Non-pigmented ciliary epithelial cell (primary cell): Measurements from ENCODE around the gene PRRC2A.

Experiments
- DNase-seq: peaks from one replicate; pipeline ENCODE4 v3.0.0-alpha.2; 2010; ENCODE audit warnings: low read depth

The PRRC2A gene

GRCh38 chr6:31624070-31624469, 3.6 kb downstream of the PRRC2A start:
- no peak for DNase-seq

- no peak for DNase-seq
Measured at GRCh38 chr6:31626952-31627351, 6.4 kb downstream of the PRRC2A start.

GRCh38 chr6:31627690-31628287, 7.3 kb downstream of the PRRC2A start:
- DNase-seq = no peak

GRCh38 chr6:31629014-31629413, 8.5 kb downstream of the PRRC2A start:
- no peak for DNase-seq

GRCh38 chr6:31630177-31630934, 9.8 kb downstream of the PRRC2A start:
- no peak for DNase-seq

GRCh38 chr6:31631209-31631608, 10.7 kb downstream of the PRRC2A start:
- no peak for DNase-seq

- DNase-seq = no peak
Measured at GRCh38 chr6:31631681-31632278, 11.3 kb downstream of the PRRC2A start.

- no peak for DNase-seq
Measured at GRCh38 chr6:31632279-31632946, 11.9 kb downstream of the PRRC2A start.

- no peak for DNase-seq
Measured at GRCh38 chr6:31633447-31633846, 12.9 kb downstream of the PRRC2A start.

GRCh38 chr6:31634131-31634530, 13.6 kb downstream of the PRRC2A start:
- DNase-seq = no peak

GRCh38 chr6:31634969-31635575, 14.6 kb downstream of the PRRC2A start:
- DNase-seq = no peak

GRCh38 chr6:31636698-31637596, 16.4 kb downstream of the PRRC2A start:
- no peak for DNase-seq

- DNase-seq = no peak
Measured at GRCh38 chr6:31639043-31639442, 18.5 kb downstream of the PRRC2A start.

- no peak for DNase-seq
Measured at GRCh38 chr6:31639449-31639861, 18.9 kb downstream of the PRRC2A start.

- no peak for DNase-seq
Measured at GRCh38 chr6:31640612-31641011, 20.1 kb downstream of the PRRC2A start.

GRCh38 chr6:31641370-31641769, 20.9 kb downstream of the PRRC2A start:
- no peak for DNase-seq

- DNase-seq = no peak
Measured at GRCh38 chr6:31642798-31643570, 22.5 kb downstream of the PRRC2A start.

GRCh38 chr6:31643818-31644454, 23.4 kb downstream of the PRRC2A start:
- DNase-seq = no peak

- DNase-seq = no peak
Measured at GRCh38 chr6:31645325-31645724, 24.8 kb downstream of the PRRC2A start.

- no peak for DNase-seq
Measured at GRCh38 chr6:31651602-31652191, 31.2 kb downstream of the PRRC2A start.
